GM18498 (cell line): Measurements from ENCODE around the gene CASP7.

ENCODE experiments used
- ATAC-seq: cut with Tn5 transposase; IDR thresholded peaks from one replicate; pipeline ENCODE4 v1.9.1; 2021; ENCODE audit warnings: mild to moderate bottlenecking, moderate library complexity; ENCODE audit not compliant: unreplicated experiment

The CASP7 gene

DNA sequence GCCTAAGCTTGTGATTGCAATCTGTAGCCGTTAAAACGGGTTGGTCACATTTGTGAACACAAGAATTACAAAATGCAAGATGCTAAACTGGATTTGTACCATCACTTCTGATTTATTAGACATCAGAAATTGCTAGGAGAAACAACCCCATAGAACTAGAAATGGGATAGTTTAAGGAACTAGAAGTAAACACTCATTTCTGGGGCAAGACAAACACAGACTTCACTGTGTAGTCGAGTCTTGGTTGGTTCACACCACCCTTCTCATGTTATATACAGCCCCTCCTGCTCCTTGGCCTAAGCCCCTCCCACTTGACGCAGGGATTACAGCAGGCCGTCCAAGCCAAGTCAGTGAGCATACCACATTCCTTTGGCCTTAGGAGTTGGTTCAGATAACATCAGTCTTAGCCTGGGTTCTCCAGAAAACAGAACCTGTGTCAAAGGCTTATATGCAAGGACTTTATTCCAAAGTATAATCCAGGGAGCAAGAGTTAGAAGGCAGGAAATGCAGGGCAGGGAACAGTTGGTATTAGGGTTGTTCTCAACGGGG, 13.8 kb upstream of the CASP7 start:
- no peak for ATAC-seq

- ATAC-seq: no peak
These were observed 12.9 kb upstream of the CASP7 start for GRCh38 chr10:113666682-113667252.

DNA sequence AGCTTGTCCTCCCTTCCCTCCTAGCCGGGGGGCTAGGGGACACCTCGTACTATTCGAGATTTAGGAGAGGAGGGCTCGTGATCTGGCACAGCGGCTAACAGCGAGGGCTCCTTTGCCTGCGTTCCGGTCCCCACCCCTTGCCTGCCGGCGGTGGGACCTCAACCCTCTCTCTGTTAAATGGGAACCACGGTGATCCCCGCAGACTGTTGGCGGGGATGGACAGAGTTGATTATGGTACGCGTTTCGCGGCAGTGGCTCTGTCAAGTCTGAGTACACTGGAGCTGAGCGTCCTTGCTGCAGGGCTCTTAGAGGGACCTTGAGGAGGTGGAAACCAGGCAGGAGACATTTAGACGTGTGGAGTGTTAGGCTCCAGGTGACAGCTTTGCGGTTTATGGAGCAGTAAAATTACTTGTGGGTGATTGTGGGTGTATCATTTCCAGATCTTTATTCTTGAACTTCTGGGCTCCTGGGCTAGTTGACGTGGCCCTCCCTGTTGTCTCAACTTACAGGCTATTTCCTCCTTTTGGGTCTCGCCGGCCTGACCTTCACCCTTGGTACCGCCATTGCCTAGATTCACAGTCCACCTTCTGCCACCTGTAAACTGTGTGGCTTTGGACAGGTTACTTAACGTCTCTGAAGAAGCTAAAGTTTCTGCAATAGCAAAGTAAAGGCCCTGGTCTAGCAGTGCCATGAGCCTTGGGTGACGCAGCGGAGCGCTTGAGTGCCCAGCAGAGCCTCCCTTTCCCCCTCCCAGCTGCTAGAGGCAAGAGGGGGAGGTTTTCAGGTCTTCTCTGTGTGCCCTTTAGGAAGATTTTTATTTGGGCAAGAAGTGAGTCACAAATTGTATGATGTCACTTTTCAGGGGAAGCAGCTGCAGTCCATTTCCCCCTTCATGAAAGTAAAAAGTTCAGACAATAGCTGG, 739 bp downstream of the CASP7 start:
- peak; percentile 28 for ATAC-seq

- ATAC-seq: peak; percentile 57
These were observed 2.1 kb downstream of the CASP7 start for GRCh38 chr10:113681533-113682470.

DNA sequence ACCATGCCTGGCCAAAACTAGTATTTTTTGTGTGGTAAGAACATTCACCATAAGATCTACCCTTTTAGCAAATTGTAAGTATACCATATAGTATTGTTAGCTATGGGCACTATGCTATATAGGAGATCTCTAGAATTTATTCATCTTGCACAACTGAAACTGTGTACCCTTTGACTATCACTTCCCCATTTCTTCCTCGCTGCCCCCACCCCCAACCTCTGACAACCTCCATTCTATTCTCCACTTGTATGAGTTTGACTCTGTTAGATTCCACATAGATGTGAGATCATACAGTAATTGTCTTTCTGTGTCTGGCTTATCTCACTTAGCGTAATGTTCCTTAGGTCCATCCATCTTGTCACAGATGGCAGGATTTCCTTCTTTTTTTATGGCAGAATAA, 3.6 kb downstream of the CASP7 start:
- no peak for ATAC-seq

DNA sequence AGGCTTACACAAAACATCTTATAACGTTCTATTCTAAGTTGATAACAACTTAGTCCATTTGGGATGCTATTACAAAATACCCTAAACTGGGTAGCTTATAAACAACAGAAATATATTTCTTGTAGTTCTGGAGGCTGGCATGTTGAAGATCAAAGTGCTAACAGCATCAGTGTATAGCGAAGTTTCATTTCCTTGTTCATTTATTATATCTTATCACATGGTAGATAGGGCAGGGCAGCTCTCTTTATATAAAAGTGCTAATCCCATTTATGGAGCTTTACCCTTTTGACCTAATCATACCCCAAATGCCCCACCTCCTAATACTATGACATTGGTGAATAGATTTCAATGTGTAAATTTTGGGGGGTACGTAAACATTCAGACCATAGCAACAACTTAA, 6.3 kb downstream of the CASP7 start:
- no peak for ATAC-seq

GRCh38 chr10:113687037-113687436, 7.3 kb downstream of the CASP7 start:
- no peak for ATAC-seq

DNA sequence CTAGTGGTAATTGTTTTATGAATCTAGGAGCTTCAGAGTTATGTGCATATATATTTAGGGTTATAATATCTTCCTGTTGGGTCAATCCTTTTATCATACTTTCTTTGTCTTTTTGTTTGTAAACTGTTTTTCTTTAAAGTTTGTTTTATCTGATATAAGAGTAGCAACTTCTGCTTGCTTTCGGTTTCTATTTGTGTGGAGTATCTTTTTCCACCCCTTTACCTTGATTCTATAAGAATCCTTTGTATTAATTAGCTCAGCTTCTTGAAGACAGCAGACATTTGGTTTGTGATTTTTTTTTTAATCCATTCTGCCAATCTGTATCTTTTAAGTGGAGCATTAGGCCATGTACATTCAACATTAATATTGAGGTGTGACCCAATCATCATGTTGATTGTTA, 9.3 kb downstream of the CASP7 start:
- no peak for ATAC-seq

- ATAC-seq: no peak
These were observed 9.9 kb downstream of the CASP7 start for GRCh38 chr10:113689574-113689973.

- no peak for ATAC-seq
These were observed 11.0 kb downstream of the CASP7 start for GRCh38 chr10:113690749-113691148.

DNA sequence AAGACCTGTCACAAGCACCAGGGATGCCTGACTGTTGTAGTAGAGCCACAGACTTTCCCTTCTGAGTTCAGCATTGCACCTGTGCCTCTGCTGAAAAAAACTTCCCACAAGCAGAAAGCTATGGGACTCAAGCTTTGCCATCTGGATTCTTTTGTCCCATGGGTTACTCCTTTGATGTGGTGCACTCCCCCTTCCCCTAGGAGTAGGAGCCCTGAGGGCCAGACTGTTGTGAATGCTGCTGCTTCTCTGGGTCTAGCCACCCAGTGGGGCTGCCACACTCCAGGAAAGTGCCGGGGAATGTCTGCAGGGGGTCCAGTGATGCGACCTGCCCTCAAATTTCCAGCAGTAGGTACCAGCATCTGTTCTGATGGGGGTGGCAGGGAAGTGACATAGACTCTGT, 11.7 kb downstream of the CASP7 start:
- no peak for ATAC-seq

DNA sequence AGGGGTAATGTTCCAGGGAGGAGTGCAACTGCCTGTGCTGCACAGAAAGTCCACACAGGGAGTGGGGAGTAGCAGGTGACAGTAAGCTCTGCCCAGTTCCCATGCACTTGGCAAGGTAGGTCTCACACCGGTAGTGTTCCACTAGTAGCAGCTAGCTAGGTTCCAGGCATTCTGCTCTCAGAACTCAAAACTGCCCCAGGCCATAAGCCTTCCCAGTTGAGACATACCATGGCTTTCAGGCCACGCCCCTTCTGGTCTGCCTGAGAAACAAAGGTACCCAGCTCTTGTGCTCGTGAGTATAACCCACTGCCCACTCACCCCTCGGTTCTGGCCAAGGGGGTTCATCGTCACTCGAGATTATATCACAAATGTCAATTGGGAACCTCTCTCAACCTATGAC, 12.6 kb downstream of the CASP7 start:
- ATAC-seq: no peak

- no peak for ATAC-seq
These were observed 13.6 kb downstream of the CASP7 start for GRCh38 chr10:113693348-113693747.

- ATAC-seq: no peak
These were observed 16.0 kb downstream of the CASP7 start for GRCh38 chr10:113695691-113696090.

GRCh38 chr10:113697595-113697994, 17.9 kb downstream of the CASP7 start:
- no peak for ATAC-seq

DNA sequence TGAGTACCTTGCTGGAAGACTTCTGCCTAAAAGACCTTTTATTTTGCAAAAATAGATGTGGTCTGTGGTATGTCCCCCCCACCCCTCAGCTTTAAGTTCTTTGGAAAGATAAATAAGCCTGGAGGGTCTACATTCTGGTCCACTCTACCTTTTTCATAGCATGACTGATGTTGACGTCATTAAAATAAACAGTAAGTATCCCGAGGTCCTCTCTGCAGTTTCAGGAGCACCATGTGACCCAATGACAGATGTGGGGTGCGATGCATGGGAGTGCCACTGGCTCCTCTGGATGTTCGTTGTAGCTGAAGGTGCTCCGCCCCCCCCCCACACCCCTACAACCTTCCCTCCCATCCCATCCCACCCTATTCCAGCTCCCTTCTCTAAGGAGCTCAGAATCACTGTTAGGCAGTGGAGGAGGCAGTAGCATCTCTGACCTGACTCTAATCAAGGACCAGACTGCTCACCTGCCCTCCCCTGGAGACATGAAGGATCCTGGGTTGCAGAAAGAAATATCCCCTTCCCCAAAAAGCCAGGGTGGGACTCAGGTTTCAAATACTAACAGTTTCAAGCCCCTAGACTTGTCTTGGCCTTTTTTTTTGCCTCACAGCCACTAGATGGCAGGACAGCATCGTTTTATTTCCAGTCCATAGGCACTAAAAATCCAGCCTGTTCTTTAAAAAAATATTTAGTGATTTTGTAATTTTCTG, 25.1 kb downstream of the CASP7 start:
- ATAC-seq: no peak

DNA sequence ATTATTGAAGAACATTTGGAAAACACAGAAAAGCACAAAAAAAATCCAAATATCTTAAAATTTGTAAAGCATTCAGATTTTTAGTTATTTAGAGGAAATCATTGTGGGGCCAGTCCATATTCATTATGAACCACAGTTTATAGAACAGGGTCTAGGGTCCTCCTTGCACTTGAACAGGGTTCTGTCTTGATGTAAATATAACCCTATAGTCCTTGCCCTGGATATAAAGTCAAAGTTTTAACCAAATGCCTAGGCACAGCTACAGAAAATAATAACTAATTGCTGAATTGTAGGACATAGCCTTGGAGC, 25.6 kb downstream of the CASP7 start:
- ATAC-seq: no peak

- ATAC-seq: no peak
These were observed 26.9 kb downstream of the CASP7 start for GRCh38 chr10:113706623-113707022.

GRCh38 chr10:113708640-113709039, 28.9 kb downstream of the CASP7 start:
- no peak for ATAC-seq

- ATAC-seq: no peak
These were observed 29.6 kb downstream of the CASP7 start for GRCh38 chr10:113709221-113709838.
